HepG2 (cell line): ENCODE results near the gene LDAF1. TPM values are rescaled to one million over a fixed set of nuclear protein-coding genes. Genes with fewer than 3 reads are reported as not detected.

Source experiments
- ASH2L ChIP-seq: fragments of 300-600, 200-600 bp; sonication (generic); IDR thresholded peaks from 2 replicates; pipeline ENCODE4 v1.7.0; 2017; ENCODE audit warnings: low read depth, mild to moderate bottlenecking, moderate library complexity, mixed read lengths, low read length; ENCODE audit not compliant: insufficient read length
- ATF2 ChIP-seq: sonication (generic); formaldehyde crosslinking; IDR thresholded peaks from 2 replicates; pipeline ENCODE4 v1.4.0; 2020; ENCODE audit warnings: missing genetic modification reagents
- ATRX ChIP-seq: sonication (generic); formaldehyde crosslinking; IDR thresholded peaks from 2 replicates; pipeline ENCODE4 v1.4.0; 2020; ENCODE audit warnings: missing genetic modification reagents, borderline replicate concordance
- CEBPG ChIP-seq: IDR thresholded peaks from 2 replicates; pipeline ENCODE4 v1.6.1; 2016
- E2F5 ChIP-seq: sonication (generic); formaldehyde crosslinking; conservative IDR thresholded peaks from 2 replicates; pipeline ENCODE4 v1.4.0; 2020; ENCODE audit warnings: missing genetic modification reagents
- EHMT2 ChIP-seq: fragments of 200-600 bp; sonication (generic); IDR thresholded peaks from 2 replicates; pipeline ENCODE4 v1.7.0; 2017; ENCODE audit warnings: antibody characterized with exemption, low read depth, low read length, borderline replicate concordance
- ELF1 ChIP-seq: sonication (generic); formaldehyde crosslinking; IDR thresholded peaks from 2 replicates; pipeline ENCODE4 v1.4.0; 2020; ENCODE audit warnings: missing genetic modification reagents
- LCORL ChIP-seq, 2 experiments: fragments of 450-650 bp in 1 of 2; sonication (generic) in 1 of 2; formaldehyde crosslinking in 1 of 2; IDR thresholded peaks; 2 replicates each; pipeline versions ENCODE4 v1.5.0 to v1.6.1; 2017 to 2020; ENCODE audit warnings: antibody characterized with exemption in 1 of 2, missing genetic modification reagents in 1 of 2
- MLXIP ChIP-seq: sonication (generic); formaldehyde crosslinking; IDR thresholded peaks from 2 replicates; pipeline ENCODE4 v1.9.0; 2021; ENCODE audit warnings: missing genetic modification reagents, borderline replicate concordance
- POLR2AphosphoS5 ChIP-seq: IDR thresholded peaks from 2 replicates; pipeline ENCODE4 v1.6.1; 2012; ENCODE audit warnings: low read depth, low read length
- RFXAP ChIP-seq: sonication (generic); formaldehyde crosslinking; IDR thresholded peaks from 2 replicates; pipeline ENCODE4 v1.4.0; 2020; ENCODE audit warnings: missing genetic modification reagents, borderline replicate concordance
- SNRNP70 ChIP-seq: fragments of 200-400 bp; formaldehyde crosslinking; IDR thresholded peaks from 2 replicates; pipeline ENCODE4 v1.6.1; 2017; ENCODE audit warnings: mild to moderate bottlenecking, low read depth, low read length, moderate library complexity
- ZNF280D ChIP-seq: sonication (generic); formaldehyde crosslinking; IDR thresholded peaks from 2 replicates; pipeline ENCODE4 v1.5.1; 2020; ENCODE audit warnings: mild to moderate bottlenecking, missing genetic modification reagents
- ZNF282 ChIP-seq: fragments of 450-650 bp; IDR thresholded peaks from 2 replicates; pipeline ENCODE4 v1.6.1; 2018; ENCODE audit not compliant: partially characterized antibody
- ZNF430 ChIP-seq: sonication (generic); formaldehyde crosslinking; IDR thresholded peaks from 2 replicates; pipeline ENCODE4 v1.9.0; 2021; ENCODE audit warnings: mild to moderate bottlenecking, missing genetic modification reagents
- ZSCAN30 ChIP-seq: sonication (generic); formaldehyde crosslinking; IDR thresholded peaks from 2 replicates; pipeline ENCODE4 v1.5.0; 2020; ENCODE audit warnings: mild to moderate bottlenecking, missing genetic modification reagents
- polyA plus RNA-seq, 8 experiments: library from polyadenylated mRNA; depleted of rRNA in 3 of 8; stranded (reverse) in 7 of 8; unstranded in 1 of 8; fragments of >200 nt; fragmentation: Illumina TruSeq in 4 of 8; extraction: Trizol in 4 of 8; gene quantifications; 2 replicates each; pipeline versions ENCODE4 v1.2.1 to v1.2.3, GENCODE V29; 2011 to 2016; ENCODE audit warnings: low read depth in 4 of 8, missing spikeins in 1 of 8, mixed read lengths in 1 of 8; ENCODE audit not compliant: insufficient read depth in 1 of 8
- total RNA-seq, 5 experiments: library from RNA; depleted of rRNA; stranded (reverse); fragments of >200 nt; fragmentation: Illumina TruSeq; extraction: Trizol; gene quantifications; 2 replicates each; pipeline ENCODE4 v1.2.3, GENCODE V29; 2016; ENCODE audit warnings: low read depth in 1 of 5
- TF ChIP-seq, protein P1 (sequence below), 2 experiments: fragments of 450-650 bp in 1 of 2; sonication (generic) in 1 of 2; formaldehyde crosslinking; IDR thresholded peaks; 2 replicates each; pipeline versions ENCODE4 v1.5.0 to v1.8.0; 2020 to 2022; ENCODE audit warnings: mild to moderate bottlenecking in 1 of 2, missing genetic modification reagents in 1 of 2
- TF ChIP-seq, protein P2 (sequence below): sonication (generic); formaldehyde crosslinking; IDR thresholded peaks from 2 replicates; pipeline ENCODE4 v1.4.0; 2020; ENCODE audit warnings: missing genetic modification reagents

The LDAF1 gene
- total and polyA plus RNA-seq, 2 of the 13 experiments (the other 11 are each of a cell fraction or from before 2014, with no cell fraction given) = 6.3 to 7.5 TPM

GRCh38 chr16:21116148-21116693 is 42.3 kb upstream of the LDAF1 start (continued):
- TF ChIP-seq, protein P1, sequence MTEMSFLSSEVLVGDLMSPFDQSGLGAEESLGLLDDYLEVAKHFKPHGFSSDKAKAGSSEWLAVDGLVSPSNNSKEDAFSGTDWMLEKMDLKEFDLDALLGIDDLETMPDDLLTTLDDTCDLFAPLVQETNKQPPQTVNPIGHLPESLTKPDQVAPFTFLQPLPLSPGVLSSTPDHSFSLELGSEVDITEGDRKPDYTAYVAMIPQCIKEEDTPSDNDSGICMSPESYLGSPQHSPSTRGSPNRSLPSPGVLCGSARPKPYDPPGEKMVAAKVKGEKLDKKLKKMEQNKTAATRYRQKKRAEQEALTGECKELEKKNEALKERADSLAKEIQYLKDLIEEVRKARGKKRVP (CRISPR knock-in tag; IDR thresholded peaks at IDR 0.05) = peak in 1 of 2 experiments; percentile 28; a peak in 1 of 4 replicates
- TF ChIP-seq, protein P2, sequence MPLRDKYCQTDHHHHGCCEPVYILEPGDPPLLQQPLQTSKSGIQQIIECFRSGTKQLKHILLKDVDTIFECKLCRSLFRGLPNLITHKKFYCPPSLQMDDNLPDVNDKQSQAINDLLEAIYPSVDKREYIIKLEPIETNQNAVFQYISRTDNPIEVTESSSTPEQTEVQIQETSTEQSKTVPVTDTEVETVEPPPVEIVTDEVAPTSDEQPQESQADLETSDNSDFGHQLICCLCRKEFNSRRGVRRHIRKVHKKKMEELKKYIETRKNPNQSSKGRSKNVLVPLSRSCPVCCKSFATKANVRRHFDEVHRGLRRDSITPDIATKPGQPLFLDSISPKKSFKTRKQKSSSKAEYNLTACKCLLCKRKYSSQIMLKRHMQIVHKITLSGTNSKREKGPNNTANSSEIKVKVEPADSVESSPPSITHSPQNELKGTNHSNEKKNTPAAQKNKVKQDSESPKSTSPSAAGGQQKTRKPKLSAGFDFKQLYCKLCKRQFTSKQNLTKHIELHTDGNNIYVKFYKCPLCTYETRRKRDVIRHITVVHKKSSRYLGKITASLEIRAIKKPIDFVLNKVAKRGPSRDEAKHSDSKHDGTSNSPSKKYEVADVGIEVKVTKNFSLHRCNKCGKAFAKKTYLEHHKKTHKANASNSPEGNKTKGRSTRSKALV (CRISPR knock-in tag) = no peak
- TF ChIP-seq ZSCAN30 = 0 out of 2 replicates have a peak, but pooled peaks have one; percentile 64
- peak; percentile 79 for TF ChIP-seq ELF1 (CRISPR knock-in tag)
- TF ChIP-seq ASH2L = no peak
- no peak for TF ChIP-seq ATF2
- TF ChIP-seq ZNF280D = no peak
- no peak for TF ChIP-seq LCORL (IDR thresholded peaks at IDR 0.05)
- no peak for TF ChIP-seq LCORL (CRISPR knock-in tag; IDR thresholded peaks at IDR 0.05)
- TF ChIP-seq E2F5 = no peak
- TF ChIP-seq EHMT2 = no peak
- TF ChIP-seq ZNF282 = no peak
- TF ChIP-seq SNRNP70 = no peak
- TF ChIP-seq ATRX (CRISPR knock-in tag) = no peak
- no peak for TF ChIP-seq CEBPG (CRISPR knock-in tag)
- TF ChIP-seq ZNF430 (CRISPR knock-in tag) = 0 out of 2 replicates have a peak, but pooled peaks have one; percentile 27
- peak; percentile 60 for TF ChIP-seq POLR2AphosphoS5
- TF ChIP-seq MLXIP (CRISPR knock-in tag) = no peak
- TF ChIP-seq RFXAP (CRISPR knock-in tag) = no peak
